Activated effector memory CD4-positive, alpha-beta T cell treated with Interleukin-2 at 50 U/mL for 16 hours (primary cell): ENCODE measurements around the gene PLEK2.
"Not testable (repeated sequence)": the region's sequence is repeated elsewhere in the genome, so short reads cannot be mapped to it uniquely, and the experiment has no call there.

Experiments used
- DNase-seq: peaks from one replicate; pipeline ENCODE4 v3.0.0-alpha.2; 2020

Gene PLEK2

DNA sequence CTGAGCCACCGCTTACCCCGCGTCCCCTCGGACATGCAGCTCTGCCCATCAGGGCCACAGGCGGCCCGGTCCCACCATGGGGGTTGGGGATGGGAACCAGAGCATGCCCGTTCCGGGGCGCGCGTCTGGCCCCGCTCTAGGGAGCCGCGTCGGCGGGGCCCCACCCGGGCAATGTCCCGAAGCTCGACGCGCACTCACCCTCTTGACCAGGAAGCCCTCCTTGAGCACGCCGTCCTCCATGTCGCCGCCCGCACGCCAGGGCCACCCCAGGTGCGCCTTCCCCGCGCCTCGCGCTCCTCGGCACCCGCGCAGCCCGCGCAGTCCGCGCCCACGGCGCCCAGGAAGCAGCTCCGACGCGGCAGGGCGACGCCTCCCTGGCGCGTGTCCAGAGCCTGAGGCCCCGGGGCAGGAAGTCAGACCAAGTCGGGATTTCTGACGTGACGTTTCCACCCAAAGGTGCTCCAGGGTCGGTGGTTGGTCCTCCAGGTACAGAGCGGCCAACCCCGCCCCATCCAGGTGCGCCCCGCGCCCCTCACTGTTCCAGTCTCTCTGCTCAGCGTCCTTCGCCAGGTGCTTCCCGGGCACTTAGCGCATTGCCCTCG, at the start of gene PLEK2:
PLEK2 (minus strand) TSS at position 346 of the 602 bp plus-strand sequence; CDS start at position 240, 106 bp downstream.
- peak; percentile 47 for DNase-seq

DNA sequence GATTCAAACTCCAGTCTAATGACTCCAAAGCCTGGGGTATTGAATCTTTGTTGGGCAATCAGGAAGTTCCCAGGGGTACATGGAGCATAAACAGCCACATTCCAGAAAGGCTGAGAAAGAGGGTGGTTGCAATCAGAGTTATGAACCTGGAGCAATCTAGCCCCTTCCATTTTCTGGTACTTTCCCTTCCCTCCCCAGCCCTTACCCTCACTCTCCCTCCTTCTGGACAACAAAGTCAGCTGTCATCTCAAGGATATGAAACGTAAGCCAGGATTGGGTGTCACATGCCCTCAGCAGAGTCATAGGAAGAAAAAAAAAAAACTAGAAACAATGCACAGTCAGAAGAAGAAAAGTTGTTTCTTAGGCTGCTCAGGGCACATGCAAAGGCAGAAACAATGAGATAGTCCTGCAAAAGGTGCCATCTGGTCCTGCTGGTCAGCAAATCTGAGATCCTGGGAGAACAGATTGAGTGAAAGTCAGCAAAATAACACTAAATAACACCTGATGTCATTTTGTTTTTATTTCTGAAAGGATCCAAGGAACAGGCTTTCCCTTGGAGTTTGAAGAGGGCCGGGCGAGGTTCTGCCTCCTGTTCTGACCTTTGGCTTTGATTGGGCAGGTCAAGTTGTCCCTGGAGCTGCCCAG, 49.5 kb upstream of the PLEK2 start:
- DNase-seq = no peak

- no peak for DNase-seq
These were observed 47.4 kb upstream of the PLEK2 start for GRCh38 chr14:67459336-67459735.

- DNase-seq = no peak
These were observed 45.8 kb upstream of the PLEK2 start for GRCh38 chr14:67457782-67458181.

GRCh38 chr14:67456732-67457131, 44.8 kb upstream of the PLEK2 start:
- no peak for DNase-seq

GRCh38 chr14:67453575-67454300, 41.8 kb upstream of the PLEK2 start:
- no peak for DNase-seq

GRCh38 chr14:67451667-67452066, 39.7 kb upstream of the PLEK2 start:
- not testable (repeated sequence) for DNase-seq

DNA sequence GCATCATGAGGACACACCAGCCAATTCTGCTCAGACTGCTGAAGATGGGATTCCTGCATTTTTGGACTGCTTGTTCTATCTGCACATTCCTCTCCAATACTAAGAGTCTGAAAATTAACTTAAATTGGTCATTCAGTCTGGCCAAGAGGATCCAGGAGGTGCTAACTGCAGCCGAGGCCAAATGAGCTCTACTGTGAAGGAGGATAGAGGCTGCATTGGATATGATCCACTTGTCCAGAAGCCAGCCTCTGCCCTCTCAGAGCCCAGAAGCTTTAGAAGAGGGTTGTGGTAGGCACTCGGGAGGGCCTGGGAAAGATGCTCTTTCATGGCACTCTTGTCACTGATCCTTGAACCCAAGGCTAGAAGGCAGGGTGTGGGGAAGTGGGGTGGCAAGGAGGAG, 37.1 kb upstream of the PLEK2 start:
- no peak for DNase-seq

DNA sequence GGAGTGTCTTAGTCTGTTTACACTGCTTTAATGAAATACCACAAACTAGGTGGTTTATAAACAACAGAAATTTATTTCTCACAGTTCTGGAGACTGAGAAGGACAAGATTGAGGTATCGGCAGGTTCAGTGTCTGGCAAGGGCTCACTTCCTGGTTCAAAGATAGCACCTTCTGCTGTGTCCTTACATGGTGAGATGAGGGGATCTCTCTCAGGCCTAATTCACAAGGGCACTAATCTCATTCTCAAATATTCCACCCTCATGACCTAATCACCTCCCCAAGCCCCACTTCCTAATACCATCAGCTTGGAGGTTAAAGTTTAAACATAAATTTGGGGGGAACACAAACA, 35.0 kb upstream of the PLEK2 start:
- DNase-seq = no peak

- DNase-seq = no peak
These were observed 34.5 kb upstream of the PLEK2 start for GRCh38 chr14:67446371-67447032.

DNA sequence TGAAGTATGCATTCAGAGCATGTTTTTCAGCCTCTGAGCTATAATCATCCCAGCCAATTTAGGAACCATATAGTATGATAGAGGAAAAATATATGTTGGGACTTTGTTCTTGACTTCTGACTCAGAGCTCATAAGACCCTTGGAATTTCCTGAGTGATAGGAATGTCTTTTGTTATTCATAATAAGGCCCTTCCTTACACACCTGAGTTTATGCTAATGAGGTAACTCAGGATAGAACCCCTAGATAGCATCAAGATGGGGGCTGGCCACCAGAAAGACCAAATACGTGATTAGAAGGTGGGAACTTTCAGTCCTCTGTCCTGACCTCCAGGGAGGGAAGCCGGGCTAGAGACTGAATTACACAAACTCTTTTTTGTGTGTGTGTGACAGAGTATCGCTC, 32.4 kb upstream of the PLEK2 start:
- no peak for DNase-seq

DNA sequence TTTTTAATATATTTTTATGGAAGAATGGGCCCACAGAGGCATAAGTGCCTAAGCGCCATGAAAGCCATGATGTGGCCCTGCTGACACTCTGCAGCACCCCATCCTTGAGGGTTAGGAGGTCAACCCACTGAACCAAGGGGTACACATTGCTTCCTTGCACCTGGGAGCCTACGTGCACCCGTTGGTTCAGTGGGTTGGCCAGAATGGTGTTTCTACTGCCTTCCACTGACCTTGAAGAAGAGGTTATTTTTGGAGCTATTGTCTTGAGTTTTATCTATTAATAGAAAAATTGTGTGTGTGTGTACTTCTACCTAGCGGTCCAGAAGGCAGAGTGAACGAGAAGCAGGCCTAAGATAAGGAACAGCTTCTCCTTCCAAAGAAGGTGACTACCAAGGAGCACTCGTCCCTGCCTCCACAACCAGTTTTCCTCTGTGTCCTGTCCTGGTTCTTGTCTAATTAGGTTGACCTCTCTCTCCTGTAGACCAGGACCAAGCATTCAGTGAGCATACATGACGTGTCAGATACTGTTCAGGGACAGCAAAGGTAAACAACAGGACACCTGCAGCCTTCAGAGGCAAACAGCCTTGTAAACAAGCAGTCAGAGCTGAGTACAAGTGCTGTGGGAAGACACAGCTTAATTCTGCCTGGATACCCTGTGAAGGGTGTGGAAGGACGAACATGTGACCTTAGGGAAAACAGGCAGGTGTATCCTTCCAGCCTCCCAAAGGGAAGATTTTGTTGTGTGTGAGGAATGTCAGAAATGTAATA, 30.4 kb upstream of the PLEK2 start:
- DNase-seq = no peak

DNA sequence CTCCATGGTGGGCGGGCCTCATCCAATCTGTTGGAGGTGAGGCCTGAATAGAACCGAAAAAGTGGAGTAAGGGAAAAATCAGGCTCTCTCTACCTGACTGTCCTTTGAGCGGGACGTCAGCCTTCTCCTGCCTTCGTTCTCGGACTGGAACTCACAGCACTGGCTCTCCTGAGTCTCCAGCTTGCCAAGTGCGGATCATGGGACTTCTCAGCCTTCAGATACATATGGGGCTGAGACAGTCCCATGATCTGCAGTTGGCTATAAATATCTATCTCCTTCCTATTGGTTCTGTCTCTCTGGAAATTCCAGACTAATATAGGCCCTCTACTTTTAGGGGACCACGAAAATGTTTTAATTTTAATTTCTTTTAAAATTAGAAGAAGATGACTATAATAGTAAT, 29.7 kb upstream of the PLEK2 start:
- DNase-seq = no peak

GRCh38 chr14:67441256-67441655, 29.3 kb upstream of the PLEK2 start:
- no peak for DNase-seq

GRCh38 chr14:67440513-67440912, 28.5 kb upstream of the PLEK2 start:
- no peak for DNase-seq

DNA sequence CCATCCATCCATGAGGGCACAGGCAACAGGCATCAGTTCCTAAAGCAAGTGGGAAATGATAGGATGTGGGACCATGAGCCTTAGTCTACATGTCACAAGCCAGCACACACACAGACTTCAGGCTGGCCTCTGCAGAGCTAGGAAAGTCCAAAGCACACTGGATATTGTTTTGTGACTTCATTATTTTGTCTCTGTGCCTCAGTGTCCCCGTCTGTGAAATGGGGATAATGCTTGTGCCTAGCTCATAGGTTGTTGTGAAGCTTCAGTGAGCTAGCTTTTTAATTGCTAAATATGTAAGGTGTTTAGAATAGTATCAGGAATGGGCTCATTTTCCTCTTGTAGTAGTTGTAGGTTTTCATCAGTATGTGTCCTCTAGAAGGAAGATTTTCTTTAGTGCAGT, 27.0 kb upstream of the PLEK2 start:
- no peak for DNase-seq

DNA sequence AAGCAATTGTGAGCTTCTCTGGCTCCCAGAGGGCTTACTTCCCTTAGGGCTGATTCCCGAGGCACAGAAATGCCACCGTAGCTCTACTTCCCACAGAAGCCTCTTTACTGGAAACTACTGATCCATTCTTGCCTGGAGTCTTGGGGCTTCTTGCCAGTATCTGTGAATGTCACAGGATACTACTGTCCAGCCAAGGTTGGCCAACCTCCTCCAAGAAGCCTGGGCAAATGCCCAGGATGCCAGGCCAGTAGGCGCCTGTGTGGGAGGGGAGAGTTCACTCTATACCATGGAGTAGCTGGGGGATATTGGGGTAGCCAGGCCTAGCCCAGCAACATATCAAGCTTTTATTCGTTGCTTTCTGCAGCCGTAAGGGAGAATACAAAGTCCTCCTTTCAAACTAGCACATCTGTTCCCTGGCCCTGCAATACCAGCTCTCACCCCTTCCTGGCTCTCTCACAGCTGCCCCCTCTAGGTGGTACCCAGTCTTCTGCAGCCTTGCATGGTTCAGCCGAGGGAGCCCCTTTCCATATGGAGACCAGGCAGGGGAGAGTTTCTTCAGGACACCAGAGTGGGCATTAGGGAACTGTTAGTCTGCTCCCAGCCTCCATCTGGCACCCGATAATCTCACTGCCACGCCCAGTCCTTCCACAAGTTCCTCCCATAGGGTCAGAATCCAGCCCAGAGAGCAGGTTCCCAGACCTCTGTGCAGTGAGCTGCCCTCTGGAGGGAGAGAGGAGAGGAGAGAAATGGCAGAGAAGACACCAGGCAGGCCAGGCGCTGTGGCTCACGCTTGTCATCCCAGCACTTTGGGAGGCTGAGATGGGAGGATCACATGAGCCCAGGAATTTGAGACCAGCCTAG, 24.3 kb upstream of the PLEK2 start:
- DNase-seq = no peak

GRCh38 chr14:67435603-67436002, 23.6 kb upstream of the PLEK2 start:
- DNase-seq = no peak

- DNase-seq = no peak
These were observed 20.1 kb upstream of the PLEK2 start for GRCh38 chr14:67432050-67432564.

DNA sequence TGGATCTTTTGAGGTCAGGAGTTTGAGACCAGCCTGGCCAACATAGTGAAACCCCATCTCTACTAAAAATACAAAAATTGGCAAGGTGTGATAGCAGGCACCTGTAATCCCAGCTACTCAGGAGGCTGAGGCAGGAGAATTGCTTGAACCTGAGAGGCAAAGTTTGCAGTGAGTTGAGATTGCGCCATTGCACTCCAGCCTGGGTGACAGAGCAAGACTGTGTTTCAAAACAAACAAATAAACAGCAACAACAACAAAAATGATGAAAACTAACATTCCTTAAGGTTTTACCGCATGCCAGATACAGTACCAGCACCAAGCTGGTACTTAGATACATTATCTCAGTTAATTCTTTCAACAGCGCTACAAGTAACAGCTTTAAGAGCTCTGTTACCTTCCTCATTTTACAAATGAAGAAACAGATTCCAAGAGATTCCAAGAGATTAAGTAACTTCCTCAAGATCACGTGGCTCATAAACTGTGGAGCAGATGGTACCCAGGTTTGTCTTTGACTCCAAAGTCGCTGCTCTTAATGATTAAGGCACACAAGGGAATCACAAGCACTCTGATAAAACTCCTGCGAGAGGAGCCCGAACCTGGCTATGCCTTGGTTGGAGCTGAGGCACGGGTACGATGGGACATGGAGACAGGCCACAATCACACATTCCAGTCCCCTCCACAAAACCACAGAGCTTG, 17.7 kb upstream of the PLEK2 start:
- no peak for DNase-seq

DNA sequence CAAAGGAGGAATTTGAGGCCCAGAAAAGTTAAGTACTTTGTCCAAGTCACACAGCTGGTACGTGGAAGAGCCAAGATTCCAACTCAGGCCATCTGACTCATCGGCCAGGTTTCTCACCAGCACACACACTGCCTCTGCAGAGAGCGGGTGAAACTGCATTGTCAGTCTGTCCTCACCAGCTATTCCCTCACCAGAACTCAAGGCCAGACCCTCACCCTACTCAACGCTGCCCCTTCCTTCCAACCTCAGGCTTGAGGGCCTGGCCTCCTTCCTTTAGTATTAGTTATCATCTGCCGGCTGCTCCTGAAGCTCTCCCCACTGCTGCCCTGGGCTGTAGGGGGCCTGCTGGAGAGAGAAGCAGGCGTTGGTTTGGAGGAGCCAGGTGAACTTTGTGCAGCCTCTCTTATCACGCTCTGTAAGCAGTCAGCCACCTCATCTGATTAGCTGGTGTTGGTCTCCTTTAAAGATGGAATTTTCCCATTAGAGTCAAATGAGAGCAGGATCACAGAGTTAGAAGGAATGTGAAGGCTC, 16.6 kb upstream of the PLEK2 start:
- DNase-seq = no peak
